ENCODE results near the gene ZNF304. TPM values are rescaled to one million over a fixed set of nuclear protein-coding genes. Genes with fewer than 3 reads are reported as not detected.

The ZNF304 gene
- total and polyA plus RNA-seq, 2 of the 13 experiments (the other 11 are each of a cell fraction or from before 2014, with no cell fraction given), result 3.4 to 8.0 TPM

DNA sequence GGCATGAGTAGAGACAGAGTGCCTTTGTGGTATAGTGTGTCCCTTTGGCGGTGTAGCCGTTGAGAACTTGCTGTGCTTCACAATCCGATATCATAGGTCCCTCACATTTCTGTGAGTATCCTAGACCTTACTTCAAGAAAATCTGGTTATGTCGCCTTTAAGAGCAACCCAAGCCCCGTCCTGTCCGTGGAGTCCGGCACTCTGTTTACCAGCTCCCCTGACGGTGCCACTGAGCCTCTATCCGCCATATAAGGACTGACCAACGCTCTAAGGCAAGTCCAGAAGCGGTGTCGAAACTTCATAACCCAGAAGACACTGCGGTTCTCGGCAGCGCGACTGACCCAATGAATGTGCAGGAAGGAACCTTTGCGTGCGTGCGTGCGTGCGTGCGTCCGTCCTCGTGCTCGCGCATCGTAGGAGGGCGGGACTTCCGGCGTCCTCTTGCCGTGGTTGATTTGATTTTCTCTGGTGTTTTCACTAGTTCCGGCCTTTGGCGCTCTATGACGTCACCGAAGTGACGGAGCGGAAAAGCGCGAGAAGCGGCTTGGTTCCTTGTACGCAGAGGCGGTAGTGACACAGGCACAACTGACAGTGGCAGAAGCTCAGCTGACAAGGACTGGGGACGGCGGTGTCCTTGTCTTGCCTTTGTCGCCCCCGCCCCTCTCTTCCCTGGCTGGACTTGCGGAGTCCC lies 12.1 kb downstream of the ZNF304 start, which contains the start of the genes TRAPPC2B and ZNF547 (continued):
- TF ChIP-seq, protein P1, sequence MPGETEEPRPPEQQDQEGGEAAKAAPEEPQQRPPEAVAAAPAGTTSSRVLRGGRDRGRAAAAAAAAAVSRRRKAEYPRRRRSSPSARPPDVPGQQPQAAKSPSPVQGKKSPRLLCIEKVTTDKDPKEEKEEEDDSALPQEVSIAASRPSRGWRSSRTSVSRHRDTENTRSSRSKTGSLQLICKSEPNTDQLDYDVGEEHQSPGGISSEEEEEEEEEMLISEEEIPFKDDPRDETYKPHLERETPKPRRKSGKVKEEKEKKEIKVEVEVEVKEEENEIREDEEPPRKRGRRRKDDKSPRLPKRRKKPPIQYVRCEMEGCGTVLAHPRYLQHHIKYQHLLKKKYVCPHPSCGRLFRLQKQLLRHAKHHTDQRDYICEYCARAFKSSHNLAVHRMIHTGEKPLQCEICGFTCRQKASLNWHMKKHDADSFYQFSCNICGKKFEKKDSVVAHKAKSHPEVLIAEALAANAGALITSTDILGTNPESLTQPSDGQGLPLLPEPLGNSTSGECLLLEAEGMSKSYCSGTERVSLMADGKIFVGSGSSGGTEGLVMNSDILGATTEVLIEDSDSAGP (CRISPR knock-in tag; IDR thresholded peaks at IDR 0.05; ENCODE audit: borderline replicate concordance), result peak; percentile 99
- TF ChIP-seq, protein P2, sequence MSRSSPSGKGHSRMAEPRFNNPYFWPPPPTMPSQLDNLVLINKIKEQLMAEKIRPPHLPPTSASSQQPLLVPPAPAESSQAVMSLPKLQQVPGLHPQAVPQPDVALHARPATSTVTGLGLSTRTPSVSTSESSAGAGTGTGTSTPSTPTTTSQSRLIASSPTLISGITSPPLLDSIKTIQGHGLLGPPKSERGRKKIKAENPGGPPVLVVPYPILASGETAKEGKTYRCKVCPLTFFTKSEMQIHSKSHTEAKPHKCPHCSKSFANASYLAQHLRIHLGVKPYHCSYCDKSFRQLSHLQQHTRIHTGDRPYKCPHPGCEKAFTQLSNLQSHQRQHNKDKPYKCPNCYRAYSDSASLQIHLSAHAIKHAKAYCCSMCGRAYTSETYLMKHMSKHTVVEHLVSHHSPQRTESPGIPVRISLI (CRISPR knock-in tag; IDR thresholded peaks at IDR 0.05; ENCODE audit: borderline replicate concordance), result no peak
- TF ChIP-seq, protein P3, sequence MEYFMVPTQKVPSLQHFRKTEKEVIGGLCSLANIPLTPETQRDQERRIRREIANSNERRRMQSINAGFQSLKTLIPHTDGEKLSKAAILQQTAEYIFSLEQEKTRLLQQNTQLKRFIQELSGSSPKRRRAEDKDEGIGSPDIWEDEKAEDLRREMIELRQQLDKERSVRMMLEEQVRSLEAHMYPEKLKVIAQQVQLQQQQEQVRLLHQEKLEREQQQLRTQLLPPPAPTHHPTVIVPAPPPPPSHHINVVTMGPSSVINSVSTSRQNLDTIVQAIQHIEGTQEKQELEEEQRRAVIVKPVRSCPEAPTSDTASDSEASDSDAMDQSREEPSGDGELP (IDR thresholded peaks at IDR 0.05; ENCODE audit: borderline replicate concordance, low read depth), result peak; percentile 17; the same call in 1 of the 2 replicates
- TF ChIP-seq REPIN1 (CRISPR knock-in tag; IDR thresholded peaks at IDR 0.05; ENCODE audit: borderline replicate concordance, low read depth), result no peak; the same call in 1 of the 2 replicates
- TF ChIP-seq KDM4B (CRISPR knock-in tag; IDR thresholded peaks at IDR 0.05), result no peak
- 0 out of 2 replicates have a peak, but pooled peaks have one; percentile 26 for TF ChIP-seq RXRA (CRISPR knock-in tag; IDR thresholded peaks at IDR 0.05)
- TF ChIP-seq, protein P4, sequence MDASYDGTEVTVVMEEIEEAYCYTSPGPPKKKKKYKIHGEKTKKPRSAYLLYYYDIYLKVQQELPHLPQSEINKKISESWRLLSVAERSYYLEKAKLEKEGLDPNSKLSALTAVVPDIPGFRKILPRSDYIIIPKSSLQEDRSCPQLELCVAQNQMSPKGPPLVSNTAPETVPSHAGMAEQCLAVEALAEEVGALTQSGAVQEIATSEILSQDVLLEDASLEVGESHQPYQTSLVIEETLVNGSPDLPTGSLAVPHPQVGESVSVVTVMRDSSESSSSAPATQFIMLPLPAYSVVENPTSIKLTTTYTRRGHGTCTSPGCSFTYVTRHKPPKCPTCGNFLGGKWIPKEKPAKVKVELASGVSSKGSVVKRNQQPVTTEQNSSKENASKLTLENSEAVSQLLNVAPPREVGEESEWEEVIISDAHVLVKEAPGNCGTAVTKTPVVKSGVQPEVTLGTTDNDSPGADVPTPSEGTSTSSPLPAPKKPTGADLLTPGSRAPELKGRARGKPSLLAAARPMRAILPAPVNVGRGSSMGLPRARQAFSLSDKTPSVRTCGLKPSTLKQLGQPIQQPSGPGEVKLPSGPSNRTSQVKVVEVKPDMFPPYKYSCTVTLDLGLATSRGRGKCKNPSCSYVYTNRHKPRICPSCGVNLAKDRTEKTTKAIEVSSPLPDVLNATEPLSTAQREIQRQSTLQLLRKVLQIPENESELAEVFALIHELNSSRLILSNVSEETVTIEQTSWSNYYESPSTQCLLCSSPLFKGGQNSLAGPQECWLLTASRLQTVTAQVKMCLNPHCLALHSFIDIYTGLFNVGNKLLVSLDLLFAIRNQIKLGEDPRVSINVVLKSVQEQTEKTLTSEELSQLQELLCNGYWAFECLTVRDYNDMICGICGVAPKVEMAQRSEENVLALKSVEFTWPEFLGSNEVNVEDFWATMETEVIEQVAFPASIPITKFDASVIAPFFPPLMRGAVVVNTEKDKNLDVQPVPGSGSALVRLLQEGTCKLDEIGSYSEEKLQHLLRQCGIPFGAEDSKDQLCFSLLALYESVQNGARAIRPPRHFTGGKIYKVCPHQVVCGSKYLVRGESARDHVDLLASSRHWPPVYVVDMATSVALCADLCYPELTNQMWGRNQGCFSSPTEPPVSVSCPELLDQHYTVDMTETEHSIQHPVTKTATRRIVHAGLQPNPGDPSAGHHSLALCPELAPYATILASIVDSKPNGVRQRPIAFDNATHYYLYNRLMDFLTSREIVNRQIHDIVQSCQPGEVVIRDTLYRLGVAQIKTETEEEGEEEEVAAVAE (CRISPR knock-in tag; IDR thresholded peaks at IDR 0.05; ENCODE audit: borderline replicate concordance), result peak; percentile 95; the same call in 1 of the 2 replicates
- TF ChIP-seq NFRKB (IDR thresholded peaks at IDR 0.05), result no peak
- TF ChIP-seq ZNF660 (CRISPR knock-in tag; IDR thresholded peaks at IDR 0.05; ENCODE audit: borderline replicate concordance, low read depth), result no peak
- TF ChIP-seq MTA3 (CRISPR knock-in tag; IDR thresholded peaks at IDR 0.05), result no peak
- TF ChIP-seq CENPT (CRISPR knock-in tag; IDR thresholded peaks at IDR 0.05; ENCODE audit: low read depth), result no peak
- TF ChIP-seq, protein P5, sequence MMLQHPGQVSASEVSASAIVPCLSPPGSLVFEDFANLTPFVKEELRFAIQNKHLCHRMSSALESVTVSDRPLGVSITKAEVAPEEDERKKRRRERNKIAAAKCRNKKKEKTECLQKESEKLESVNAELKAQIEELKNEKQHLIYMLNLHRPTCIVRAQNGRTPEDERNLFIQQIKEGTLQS (CRISPR knock-in tag; IDR thresholded peaks at IDR 0.05), result peak; percentile 63; the same call in 1 of the 2 replicates
- no peak for TF ChIP-seq PHF5A (CRISPR knock-in tag; IDR thresholded peaks at IDR 0.05; ENCODE audit: low read depth, unreplicated experiment)
- TF ChIP-seq, protein P6, sequence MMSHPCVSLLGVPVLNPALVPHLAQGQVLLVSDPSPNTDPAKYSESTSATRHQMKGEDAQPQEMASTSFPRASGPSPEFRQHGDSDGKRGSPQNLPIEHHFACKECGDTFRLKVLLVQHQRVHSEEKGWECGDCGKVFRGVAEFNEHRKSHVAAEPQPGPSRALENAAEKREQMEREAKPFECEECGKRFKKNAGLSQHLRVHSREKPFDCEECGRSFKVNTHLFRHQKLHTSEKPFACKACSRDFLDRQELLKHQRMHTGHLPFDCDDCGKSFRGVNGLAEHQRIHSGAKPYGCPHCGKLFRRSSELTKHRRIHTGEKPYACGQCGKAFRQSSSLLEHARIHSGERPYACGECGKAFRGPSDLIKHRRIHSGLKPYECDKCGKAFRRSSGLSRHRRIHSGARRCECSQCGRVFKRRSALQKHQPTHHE (CRISPR knock-in tag; IDR thresholded peaks at IDR 0.05; ENCODE audit: borderline replicate concordance), result no peak
- TF ChIP-seq HDAC6 (IDR thresholded peaks at IDR 0.05; ENCODE audit: low read depth, low read length), result no peak
- no peak for TF ChIP-seq NR3C1 (CRISPR knock-in tag; IDR thresholded peaks at IDR 0.05)

Measured in HepG2 (cell line).